ENCODE measurements around the gene HEG1.

HEG1 gene

GRCh38 chr3:124972457-124972856 is 83.3 kb downstream of the HEG1 start:
- no peak for DNase-seq (ENCODE audit: extremely low read depth, low read depth)
- TF ChIP-seq CTCF (IDR thresholded peaks at IDR 0.05; ENCODE audit: low read depth, low read length) = no peak

- DNase-seq (ENCODE audit: extremely low read depth, low read depth) = no peak
- no peak for TF ChIP-seq CTCF (IDR thresholded peaks at IDR 0.05; ENCODE audit: low read depth, low read length)
Observed at GRCh38 chr3:124969963-124970722, 85.7 kb downstream of the HEG1 start.

GRCh38 chr3:124969190-124969589 is 86.6 kb downstream of the HEG1 start:
- no peak for TF ChIP-seq CTCF (IDR thresholded peaks at IDR 0.05; ENCODE audit: low read depth, low read length)
- DNase-seq (ENCODE audit: extremely low read depth, low read depth) = no peak

- DNase-seq (ENCODE audit: extremely low read depth, low read depth) = no peak
- TF ChIP-seq CTCF (IDR thresholded peaks at IDR 0.05; ENCODE audit: low read depth, low read length) = no peak
Observed at GRCh38 chr3:124967964-124968363, 87.8 kb downstream of the HEG1 start.

GRCh38 chr3:124966521-124967445 is 89.0 kb downstream of the HEG1 start:
- no peak for DNase-seq (ENCODE audit: extremely low read depth, low read depth)
- TF ChIP-seq CTCF (IDR thresholded peaks at IDR 0.05; ENCODE audit: low read depth, low read length) = no peak

GRCh38 chr3:124965413-124965812 is 90.4 kb downstream of the HEG1 start:
- no peak for TF ChIP-seq CTCF (IDR thresholded peaks at IDR 0.05; ENCODE audit: low read depth, low read length)
- DNase-seq (ENCODE audit: extremely low read depth, low read depth) = no peak

GRCh38 chr3:124964387-124964786 is 91.4 kb downstream of the HEG1 start:
- DNase-seq (ENCODE audit: extremely low read depth, low read depth) = no peak
- TF ChIP-seq CTCF (IDR thresholded peaks at IDR 0.05; ENCODE audit: low read depth, low read length) = no peak
